OCI-M1 (cell line): ENCODE results near the gene MCF2L2.
A peak's percentile ranks its signal among the peaks of the same experiment; 100 is the strongest.
"Not testable (repeated sequence)": the region's sequence is repeated elsewhere in the genome, so short reads cannot be mapped to it uniquely, and the experiment has no call there.

Experiments used
- DNase-seq: peaks from one replicate; lab custom pipeline; 2025; lab: John Stamatoyannopoulos, UW

The MCF2L2 gene

DNA sequence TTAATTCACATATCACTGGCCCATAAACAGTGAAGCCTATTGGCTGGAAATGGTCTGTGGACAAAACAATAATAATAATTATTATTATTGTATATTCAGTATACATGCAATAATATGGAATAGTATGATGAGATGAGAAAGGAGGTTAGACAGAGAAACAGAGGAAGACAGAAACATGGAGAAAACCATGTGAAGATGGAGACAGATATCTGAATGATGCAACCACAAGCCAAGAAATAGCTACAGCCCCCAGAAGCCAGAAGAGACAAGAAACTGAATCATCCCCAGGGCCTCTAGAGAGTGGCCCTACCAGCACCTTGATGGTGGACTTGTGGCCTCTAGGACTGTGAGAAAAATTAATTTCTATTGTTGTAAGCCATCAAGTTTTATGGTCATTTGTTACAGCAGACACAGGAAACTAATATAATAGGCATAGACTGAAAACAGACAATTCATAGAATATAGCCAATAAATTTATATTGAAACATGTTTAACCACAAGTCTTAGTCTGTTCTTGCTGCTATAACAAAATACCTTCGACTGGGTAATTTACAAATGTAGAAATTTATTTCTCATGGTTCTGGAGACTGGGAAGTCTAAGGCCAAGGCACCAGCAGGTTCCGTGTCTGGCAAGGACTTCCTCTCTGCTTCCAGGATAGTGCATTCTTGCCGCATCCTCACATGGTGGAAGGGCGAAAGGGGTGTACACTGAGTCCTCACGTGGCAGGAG lies 31.6 kb downstream of the MCF2L2 start:
- peak; percentile 45 for DNase-seq

DNA sequence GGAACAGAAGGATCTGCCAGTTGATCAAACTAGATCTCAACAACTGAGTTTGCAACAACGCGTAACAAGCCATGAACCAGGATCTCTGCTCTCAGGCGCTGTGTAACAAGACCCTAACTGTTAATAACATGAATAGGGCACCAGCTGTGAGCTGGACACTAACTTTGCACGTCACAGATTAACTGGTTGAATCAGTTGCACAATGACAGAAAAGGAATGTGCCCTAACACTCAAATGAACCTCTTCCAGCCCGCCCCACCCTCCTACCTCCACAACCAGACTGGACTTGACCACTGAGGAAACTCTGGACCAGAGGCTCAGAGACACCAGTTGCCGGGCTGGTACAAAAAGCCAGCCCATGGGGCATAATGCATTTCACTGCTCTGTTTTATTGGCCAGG lies 34.3 kb downstream of the MCF2L2 start:
- no peak for DNase-seq

DNA sequence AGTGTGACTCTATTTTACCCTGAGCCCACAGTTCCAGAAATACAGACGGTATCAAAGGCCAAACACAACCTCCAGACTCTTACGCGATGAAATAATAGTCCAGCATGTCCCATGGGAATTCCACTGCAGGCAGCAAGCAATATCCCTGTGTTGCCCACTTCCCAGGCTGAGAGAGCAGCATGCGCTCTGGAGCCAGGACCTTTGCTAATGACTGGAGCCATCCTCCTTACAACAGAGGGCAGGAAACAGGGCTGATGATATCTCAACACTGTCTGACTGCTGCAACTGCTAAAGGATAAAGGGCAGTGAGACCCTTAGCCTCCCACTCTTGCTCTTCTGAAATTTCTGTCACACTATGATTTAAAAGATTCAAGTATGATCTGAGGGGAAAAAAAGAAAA lies 34.8 kb downstream of the MCF2L2 start:
- DNase-seq: no peak

DNA sequence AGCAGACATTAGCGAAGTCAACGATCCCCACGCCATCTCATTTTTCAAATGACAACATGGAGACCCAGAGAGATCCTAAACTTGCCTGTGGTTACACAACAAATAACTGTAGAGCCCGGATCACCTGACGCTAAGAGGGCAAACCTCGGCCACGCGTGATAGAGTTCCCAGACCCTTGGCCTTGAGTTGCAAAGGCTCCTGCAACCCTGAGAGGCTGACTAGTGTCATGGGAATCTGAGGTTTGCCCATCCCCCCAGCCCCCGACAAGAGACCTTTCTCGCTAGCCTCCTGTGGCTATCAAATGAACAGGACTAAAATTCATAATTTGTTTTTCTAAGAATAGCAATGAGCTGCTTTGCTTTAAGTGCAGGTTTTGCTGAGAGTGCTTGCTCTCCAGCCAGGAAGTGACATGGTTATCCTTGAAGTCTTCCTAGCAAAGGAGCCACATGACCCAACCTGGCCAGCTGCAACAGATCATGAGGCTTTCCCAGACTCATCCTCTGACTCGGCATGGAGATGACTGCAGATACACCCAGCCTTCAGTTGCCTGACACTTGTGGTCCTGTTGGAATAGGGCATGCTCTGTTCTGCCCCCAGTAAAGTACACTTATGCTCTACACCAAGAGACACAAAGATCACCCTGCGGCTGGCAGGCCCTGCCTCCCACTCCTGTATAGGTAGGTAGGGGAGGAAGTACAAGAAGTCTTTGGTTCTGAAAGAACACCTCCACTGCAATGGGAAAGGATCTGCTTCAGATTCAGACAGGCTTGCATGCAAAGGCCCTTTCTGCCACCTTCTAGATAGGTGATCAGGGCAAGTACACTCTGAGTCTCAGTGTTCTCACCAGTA lies 36.0 kb downstream of the MCF2L2 start:
- DNase-seq: no peak

- DNase-seq: no peak
Observed at GRCh38 chr3:183391460-183391859, 37.0 kb downstream of the MCF2L2 start.

DNA sequence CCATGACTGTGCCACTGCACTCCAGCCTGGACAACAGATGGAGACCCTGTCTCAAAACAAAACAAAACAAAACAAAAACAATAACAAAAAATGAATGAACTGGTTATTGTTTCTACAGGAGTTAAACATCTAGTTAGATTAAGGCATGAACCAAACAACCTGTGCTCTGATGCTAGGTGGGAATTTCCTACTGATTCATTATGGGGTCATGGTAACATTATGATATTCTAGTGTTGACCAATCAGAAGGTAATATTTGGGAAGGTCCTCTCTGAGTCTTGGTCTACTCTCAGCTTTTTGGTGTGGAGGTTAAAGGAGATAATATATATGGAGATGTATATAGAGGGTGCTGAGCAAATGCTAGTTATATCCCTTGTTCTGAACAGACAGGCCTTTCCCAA lies 37.6 kb downstream of the MCF2L2 start:
- DNase-seq: no peak

DNA sequence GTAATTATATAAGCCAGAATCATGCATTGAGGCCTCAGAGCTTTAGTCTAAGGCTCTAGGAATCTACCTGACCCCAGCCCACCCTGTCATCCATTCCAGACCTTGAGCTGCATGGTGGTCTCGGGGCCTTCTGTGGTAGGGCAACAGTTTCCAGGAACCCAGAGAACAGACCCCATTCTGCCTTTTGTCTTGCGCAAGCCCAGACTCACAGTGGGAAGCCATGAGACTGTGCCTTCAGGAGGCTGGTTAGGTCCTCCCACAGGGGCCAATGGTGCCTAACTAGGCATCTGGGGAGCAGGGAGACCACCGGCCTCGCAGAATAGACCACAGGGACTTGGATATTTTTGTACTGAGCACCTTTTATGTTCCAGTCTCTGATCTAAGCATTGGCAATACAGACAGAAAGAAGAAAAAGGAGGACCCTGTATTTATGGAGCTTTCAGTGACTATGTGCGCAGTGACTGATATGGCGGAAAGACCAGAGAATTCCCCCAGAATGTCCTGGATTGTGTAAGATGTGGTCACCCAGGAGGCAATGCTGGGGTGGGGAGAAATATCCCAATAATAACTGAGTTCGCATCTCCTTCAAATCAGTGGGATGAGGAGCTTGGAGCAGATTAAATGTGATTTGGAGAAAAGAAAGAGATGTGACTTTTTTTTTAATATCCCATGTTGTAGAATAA lies 40.1 kb downstream of the MCF2L2 start:
- no peak for DNase-seq

GRCh38 chr3:183387797-183388196 lies 40.6 kb downstream of the MCF2L2 start:
- DNase-seq: no peak

DNA sequence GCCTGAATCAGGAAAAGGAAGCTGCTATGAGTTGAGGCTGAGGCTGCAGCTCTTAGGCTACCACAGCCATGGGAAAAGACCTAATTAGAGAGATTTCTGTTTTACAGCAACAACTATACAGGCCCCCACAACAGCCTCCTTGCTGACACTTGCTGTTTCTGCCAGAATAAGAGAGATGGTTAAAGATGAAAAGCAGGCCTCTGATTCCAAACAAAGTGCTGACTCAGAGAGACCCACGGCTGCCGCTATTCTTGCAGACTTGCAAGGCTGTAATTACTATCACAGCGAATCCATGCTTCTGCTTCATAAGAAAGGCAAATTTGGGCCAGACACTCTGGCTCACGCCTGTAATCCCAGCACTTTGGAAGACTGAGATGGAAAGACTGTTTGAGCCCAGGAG lies 41.8 kb downstream of the MCF2L2 start:
- no peak for DNase-seq

GRCh38 chr3:183385698-183386613 lies 42.5 kb downstream of the MCF2L2 start:
- DNase-seq: peak; percentile 81

DNA sequence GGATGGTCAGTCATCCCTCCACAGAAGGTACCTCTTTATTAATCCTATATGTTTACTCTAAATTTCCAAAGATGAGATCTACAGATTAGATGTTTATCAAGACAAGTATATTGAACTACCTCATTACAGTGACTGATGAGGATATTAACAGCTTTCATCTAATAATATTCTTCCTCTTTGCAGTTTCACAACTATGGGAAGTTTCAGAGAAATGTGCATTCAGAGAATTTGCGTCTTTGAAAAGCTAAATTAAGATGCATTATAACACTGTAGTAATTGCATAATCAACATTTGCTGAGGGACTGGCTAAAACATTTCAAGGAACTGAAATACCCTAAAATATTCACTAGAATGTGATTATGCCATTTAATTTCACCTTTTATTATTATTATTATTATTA lies 46.7 kb downstream of the MCF2L2 start:
- peak; percentile 35 for DNase-seq

GRCh38 chr3:183381179-183381578 lies 47.2 kb downstream of the MCF2L2 start:
- DNase-seq: peak; percentile 49

DNA sequence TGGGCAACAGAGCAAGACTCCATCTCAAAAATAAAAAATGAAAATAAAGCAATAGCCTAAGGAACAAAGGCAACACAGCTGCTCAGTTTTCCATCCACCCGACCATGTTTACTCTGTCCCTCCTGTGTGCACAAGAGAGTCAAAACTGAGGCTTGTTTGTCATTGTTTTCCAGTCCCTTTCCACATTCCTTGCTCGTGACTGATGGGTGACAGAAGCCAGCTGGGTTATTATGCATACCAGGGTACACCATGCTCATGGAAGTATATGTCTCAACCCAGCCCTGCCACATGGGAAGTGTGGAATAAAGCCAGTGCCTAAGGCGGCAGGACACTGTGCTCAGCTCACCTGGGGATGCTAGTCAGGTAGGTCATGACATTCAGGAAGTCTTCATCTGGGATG lies 49.5 kb downstream of the MCF2L2 start:
- no peak for DNase-seq

- no peak for DNase-seq
Observed at GRCh38 chr3:183378545-183378944, 49.9 kb downstream of the MCF2L2 start.

- no peak for DNase-seq
Observed at GRCh38 chr3:183378008-183378407, 50.4 kb downstream of the MCF2L2 start.

DNA sequence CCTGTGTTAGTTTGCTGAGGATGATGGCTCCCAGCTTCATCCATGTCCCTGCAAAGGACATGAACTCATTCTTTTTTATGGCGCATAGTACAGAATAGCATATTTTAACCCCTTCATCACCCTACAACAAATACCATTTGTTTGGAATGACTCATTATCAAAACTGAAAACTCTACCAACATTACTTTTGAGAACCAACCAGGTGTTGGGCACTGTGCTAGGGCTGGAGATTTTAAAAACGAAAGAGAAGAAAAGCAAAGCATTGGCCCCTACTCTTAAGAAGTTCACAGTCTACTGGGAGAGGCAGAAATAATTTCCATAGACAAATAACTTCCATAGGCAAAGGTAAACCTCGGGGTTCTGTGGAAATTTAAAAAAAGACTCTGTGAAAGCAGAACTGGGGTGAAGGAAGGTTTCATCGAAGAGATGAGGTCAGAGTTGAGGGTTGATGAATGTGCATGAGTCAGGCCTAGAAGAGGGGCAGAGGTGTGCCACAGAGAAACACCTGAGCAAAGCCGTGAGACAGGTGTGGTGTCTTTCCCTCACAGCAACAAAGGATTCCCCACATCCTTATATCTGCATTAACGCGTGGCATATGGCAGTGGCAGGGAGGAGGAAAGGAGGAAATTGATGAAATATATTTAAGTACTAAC lies 51.0 kb downstream of the MCF2L2 start:
- DNase-seq: no peak

- peak; percentile 88 for DNase-seq
Observed at GRCh38 chr3:183375787-183376186, 52.6 kb downstream of the MCF2L2 start.

DNA sequence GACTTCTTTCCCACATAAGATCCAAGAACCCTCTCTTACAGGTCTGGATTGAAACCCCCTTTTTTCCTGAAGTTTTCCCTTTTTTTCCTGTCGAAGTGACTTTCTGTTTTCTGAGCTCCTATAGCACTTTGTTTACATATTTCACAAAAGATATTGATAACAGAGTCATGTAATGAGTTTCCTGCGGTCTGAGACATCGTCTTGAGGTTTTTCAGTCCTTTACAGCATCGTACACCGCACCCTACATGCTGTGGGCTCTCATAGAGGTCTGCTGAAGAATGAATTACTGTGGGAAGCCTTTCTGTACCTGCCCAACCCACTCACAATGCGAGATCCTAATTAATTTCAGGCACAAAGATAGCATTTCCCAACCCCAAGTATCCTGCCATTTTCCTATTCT lies 53.1 kb downstream of the MCF2L2 start:
- DNase-seq: peak; percentile 65

DNA sequence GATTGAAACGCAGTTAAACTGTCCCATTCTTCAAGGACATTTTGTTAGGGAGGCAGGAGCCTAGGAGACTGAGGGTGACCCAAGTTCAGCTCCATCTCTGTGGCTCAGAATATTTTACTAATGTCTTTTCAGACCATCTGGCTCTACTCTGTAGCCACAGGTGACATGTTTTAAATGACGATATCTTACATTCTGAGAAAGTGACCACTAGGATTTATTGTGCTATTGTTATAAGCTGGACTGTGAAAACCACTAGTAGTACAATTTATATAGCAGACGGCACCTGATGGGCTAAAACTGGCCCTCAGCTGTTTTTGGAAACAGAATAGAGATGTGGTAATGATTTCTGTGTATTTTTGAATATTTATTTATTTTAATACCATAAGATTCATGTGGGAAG lies 55.5 kb downstream of the MCF2L2 start:
- no peak for DNase-seq

DNA sequence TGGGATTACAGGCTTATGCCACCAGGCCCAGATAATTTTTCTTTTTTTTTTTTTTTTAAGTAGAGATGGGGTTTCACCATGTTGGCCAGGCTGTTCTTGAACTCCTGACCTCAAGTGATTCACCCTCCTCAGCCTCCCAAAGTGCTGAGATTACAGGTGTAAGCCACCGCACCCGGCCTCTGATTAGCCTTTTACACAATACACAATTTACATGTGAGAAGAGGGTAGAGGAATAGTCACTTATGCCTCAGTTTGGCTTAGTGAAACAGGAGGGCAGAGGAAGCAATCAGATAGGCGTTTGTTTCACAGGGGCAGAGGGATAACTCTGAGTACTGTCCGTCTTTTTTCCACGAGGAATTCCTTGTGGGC lies 56.8 kb downstream of the MCF2L2 start:
- DNase-seq: not testable (repeated sequence)

- DNase-seq: no peak
Observed at GRCh38 chr3:183370391-183370790, 58.0 kb downstream of the MCF2L2 start.
